Erythroblast (primary cell): Measurements from ENCODE around the gene AFG1L.

Experiments used
- GATA1 ChIP-seq: IDR thresholded peaks from 2 replicates; pipeline ENCODE4 v1.6.1; 2011; ENCODE audit warnings: low read depth, mild to moderate bottlenecking, control low read depth, low read length, moderate library complexity
- POLR2A ChIP-seq: IDR thresholded peaks from 2 replicates; pipeline ENCODE4 v1.6.1; 2011; ENCODE audit warnings: mild to moderate bottlenecking, low read length

DNA sequence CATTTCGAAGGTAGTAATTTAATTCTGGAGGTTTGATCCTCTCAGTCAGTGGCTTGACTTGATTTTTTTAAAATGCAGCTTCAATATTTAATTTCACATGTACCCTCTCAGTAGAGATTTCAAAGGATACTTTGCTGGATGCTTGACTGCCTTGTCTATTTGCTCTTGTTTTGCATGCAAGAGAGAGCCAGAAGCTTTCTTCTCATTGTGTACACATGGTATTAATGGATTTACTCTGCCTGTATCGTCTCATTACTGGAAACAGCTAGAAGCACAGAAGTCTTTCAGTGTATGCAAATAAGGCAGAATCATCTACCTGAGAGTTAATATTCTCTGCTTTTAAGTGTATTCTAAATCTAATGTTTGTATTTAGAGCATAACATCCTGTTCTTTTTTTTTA, 181.5 kb downstream of the AFG1L start:
- TF ChIP-seq POLR2A: no peak
- TF ChIP-seq GATA1: no peak
